GM12864 (cell line): ENCODE results near the gene UBE2Z.
A peak's percentile ranks its signal among the peaks of the same experiment; 100 is the strongest.

ENCODE experiments used
- DNase-seq: peaks from one replicate; pipeline ENCODE4 v3.0.0-alpha.2; 2011; ENCODE audit warnings: low read depth
- H3K4me3 ChIP-seq: 2 replicates; pipeline ENCODE4 v1.5.1; 2011; ENCODE audit warnings: mild to moderate bottlenecking, low read depth, low read length, control low read depth
- TF ChIP-seq, protein P1 (sequence below): IDR thresholded peaks from 2 replicates; pipeline ENCODE4 v1.5.1; 2011; ENCODE audit warnings: low read depth, mild to moderate bottlenecking, moderate library complexity, low read length, control low read depth, inconsistent platforms; ENCODE audit errors: missing control alignments

UBE2Z gene

DNA sequence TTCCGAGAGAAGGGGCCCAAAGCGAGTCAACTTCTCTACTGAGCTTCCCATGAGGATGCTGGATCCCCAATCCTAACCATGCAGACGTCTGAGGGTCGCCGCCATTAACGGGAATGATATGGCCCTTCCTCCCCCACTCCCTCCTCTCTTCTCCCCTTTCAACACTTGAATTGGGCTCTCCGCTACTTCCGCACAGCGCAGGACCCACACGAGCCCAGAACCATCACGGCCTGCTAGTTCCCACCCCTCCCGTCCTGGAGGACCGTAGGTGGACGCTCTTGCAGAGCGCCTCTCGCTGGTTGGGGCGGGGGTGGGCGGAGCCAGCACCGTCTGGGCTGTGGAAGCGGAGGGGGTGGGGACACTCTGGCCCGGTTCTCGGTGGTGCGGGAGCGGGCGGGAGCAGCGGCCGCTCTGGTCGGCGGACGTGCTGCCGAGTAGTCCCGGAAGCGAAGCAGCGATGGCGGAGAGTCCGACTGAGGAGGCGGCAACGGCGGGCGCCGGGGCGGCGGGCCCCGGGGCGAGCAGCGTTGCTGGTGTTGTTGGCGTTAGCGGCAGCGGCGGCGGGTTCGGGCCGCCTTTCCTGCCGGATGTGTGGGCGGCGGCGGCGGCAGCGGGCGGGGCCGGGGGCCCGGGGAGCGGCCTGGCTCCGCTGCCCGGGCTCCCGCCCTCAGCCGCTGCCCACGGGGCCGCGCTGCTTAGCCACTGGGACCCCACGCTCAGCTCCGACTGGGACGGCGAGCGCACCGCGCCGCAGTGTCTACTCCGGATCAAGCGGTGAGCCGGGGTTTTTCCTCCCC lies at the start of gene UBE2Z:
UBE2Z (plus strand) TSS at position 361 of the 797 bp plus-strand sequence; CDS start at position 458, 97 bp downstream.
- H3K4me3 ChIP-seq: peak within 1 kb of the TSS; percentile 77
- peak; percentile 91 for DNase-seq
- TF ChIP-seq, protein P1, sequence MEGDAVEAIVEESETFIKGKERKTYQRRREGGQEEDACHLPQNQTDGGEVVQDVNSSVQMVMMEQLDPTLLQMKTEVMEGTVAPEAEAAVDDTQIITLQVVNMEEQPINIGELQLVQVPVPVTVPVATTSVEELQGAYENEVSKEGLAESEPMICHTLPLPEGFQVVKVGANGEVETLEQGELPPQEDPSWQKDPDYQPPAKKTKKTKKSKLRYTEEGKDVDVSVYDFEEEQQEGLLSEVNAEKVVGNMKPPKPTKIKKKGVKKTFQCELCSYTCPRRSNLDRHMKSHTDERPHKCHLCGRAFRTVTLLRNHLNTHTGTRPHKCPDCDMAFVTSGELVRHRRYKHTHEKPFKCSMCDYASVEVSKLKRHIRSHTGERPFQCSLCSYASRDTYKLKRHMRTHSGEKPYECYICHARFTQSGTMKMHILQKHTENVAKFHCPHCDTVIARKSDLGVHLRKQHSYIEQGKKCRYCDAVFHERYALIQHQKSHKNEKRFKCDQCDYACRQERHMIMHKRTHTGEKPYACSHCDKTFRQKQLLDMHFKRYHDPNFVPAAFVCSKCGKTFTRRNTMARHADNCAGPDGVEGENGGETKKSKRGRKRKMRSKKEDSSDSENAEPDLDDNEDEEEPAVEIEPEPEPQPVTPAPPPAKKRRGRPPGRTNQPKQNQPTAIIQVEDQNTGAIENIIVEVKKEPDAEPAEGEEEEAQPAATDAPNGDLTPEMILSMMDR: no peak

DNA sequence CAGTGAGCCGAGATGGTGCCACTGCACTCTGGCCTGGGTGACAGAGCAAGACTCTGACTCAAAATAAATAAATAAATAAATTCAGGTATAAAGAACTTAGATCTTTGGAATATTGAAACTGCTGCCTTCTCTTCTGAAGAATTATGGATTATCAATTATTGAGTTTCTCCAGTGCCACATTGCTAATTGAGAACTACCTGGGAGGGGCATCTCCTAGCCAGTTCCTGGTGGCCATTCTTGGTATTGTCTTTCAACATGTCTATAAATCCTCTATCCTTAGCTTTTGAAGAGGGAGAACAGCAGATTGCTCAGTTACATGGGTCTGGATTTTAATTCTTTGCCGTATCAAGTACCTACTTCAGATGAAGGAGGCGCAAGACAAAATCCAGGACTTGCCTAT lies 48.2 kb upstream of the UBE2Z start:
- no peak overlapping the region for H3K4me3 ChIP-seq
- TF ChIP-seq, protein P1: peak; percentile 21
- DNase-seq: no peak

DNA sequence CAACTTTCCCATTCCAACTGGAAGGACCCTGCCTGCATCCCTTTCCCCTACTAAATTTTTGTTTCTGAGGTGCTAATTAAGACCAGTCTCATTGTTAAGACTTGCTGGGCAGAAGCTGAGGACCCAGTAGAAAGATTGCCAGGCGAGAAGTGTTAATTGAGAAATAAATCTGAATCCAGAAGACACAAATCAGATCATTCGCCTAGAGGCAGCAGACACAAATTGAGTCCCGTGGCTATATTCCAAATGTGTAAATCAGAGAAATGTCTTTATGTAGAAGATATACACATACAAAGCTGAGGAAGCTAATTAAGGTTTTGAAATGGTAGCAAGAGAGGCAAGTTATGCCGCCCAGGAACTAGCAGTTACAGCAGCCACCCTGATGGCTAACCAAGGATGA lies 47.8 kb upstream of the UBE2Z start:
- TF ChIP-seq, protein P1: no peak
- no peak for DNase-seq
- H3K4me3 ChIP-seq: no peak overlapping the region

DNA sequence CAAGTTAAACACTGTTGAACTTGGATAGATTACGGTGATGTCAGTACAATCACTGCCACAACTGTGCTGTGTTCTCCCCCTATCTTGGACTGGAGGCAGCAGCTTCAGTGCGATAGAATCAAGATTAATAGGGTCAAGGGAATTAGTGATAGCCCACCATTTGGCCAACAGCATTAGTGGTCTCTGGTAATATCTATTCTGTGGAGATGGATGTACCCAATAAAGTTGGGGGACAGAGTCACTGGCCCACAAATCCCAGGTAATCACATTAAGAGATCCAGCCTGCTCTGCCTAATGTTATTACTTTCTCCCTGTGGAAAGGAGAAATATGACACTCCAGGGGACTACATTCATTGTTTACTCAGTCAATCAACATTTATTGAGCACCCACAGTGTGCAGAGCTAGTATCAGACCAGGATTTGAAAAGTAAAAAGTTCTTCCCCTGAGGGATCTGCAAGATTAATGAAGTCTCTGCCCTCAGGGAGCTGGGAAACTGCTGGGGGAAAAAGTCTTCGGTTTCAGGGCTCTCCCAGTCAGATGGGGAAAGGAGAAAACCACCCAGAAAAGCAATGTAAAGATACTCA lies 39.2 kb upstream of the UBE2Z start:
- DNase-seq: no peak
- H3K4me3 ChIP-seq: no peak overlapping the region
- TF ChIP-seq, protein P1: no peak

DNA sequence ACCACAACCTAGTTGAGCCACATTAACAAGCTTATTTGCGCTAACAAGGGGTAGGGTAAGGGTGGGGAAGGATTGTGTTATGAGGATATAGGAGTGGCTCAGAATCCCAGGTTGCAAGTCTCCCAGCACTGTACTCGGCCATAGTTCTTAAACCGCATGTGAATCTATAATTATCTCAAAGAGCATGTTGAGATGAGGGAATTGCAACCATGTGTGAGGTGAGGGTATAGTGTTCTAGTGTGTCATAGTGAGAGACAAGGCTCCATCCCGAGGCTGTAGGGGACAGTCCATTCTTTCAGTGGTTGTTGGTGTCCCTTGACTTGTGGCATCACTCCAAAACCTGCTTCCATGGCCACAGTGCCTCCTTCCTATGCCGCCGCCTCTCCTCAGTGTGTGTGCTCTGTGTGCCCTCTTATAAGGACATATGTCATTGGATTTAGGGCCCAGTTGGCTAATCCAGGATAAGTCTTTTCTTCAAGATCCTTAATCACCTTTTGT lies 38.3 kb upstream of the UBE2Z start:
- no peak overlapping the region for H3K4me3 ChIP-seq
- no peak for DNase-seq
- TF ChIP-seq, protein P1: no peak

DNA sequence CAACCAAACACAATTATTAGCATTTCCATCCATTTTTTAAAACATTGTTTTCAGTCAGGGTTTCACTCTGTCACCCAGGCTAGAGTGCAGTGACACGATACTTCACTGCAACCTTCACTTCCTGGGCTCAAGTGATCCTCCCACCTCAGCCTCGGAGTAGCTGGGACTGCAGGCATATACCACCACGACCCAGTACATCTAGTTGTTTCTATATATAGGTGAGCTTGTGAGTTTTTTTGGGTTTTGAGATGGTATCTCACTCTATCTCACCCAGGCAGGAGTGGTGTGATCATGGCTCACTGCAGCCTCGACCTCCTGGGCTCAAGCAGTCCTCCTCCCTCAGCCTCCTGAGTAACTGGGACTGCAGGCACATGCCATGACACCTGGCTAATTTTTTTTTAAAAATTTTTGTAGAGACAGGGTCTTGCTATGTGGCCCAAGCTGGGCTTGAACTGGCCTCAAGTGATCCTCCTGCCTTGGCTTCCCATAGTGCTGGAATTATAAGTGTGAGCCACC lies 37.1 kb upstream of the UBE2Z start:
- TF ChIP-seq, protein P1: no peak
- DNase-seq: no peak
- H3K4me3 ChIP-seq: no peak overlapping the region
